IPS-15b (cell line): ENCODE results near the gene GIPC3.

ENCODE experiments used
- H3K27me3 ChIP-seq: one replicate; pipeline ENCODE4 v1.6.1; 2013; ENCODE audit warnings: low read length; ENCODE audit not compliant: control insufficient read depth, insufficient read depth
- H3K36me3 ChIP-seq: one replicate; pipeline ENCODE4 v1.6.1; 2013; ENCODE audit warnings: low read length; ENCODE audit not compliant: control insufficient read depth, insufficient read depth
- H3K4me1 ChIP-seq: one replicate; pipeline ENCODE4 v1.6.1; 2013; ENCODE audit warnings: mild to moderate bottlenecking, low read length; ENCODE audit not compliant: control insufficient read depth, insufficient read depth
- H3K4me3 ChIP-seq: one replicate; pipeline ENCODE4 v1.5.1; 2013; ENCODE audit warnings: low read depth, low read length
- H3K9ac ChIP-seq: one replicate; pipeline ENCODE4 v1.6.1; 2013; ENCODE audit warnings: low read depth, mild to moderate bottlenecking, low read length
- H3K9me3 ChIP-seq: one replicate; pipeline ENCODE4 v1.6.1; 2013; ENCODE audit warnings: mild to moderate bottlenecking, low read length; ENCODE audit not compliant: control insufficient read depth, insufficient read depth

The GIPC3 gene

GRCh38 chr19:3610745-3611717 is 25.8 kb downstream of the GIPC3 start:
- Histone ChIP-seq H3K4me3 (no peak overlapping the region), H3K27me3 (no peaks in the 10 kb centered on the region), H3K4me1 (peaks cover 3% of the 10 kb centered on the region), H3K9ac (no peak overlapping the region), H3K36me3 (peaks cover 23% of the 10 kb centered on the region), H3K9me3 (no peaks in the 10 kb centered on the region)

DNA sequence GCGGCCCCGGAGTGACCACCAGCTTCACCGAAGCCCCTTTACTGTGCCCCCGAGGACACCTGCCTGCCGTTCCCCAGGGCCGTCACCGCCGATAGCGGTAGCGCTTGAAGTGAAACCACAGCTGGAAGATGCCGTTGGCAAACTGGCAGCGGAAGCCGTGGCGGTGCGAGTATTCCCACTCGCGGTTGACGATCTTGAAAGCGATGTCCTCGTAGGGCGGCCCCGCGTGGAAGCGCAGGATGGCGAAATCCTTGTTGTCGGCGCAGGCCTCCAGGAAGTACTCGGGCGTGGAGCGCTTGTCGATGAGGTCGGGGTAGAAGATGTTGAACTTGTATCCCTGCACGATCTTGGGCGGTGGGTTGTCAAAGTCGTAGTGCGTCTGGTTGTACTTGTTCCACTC is 26.6 kb downstream of the GIPC3 start:
- H3K27me3 ChIP-seq: no peaks in the 10 kb centered on the region
- H3K4me3 ChIP-seq: no peak overlapping the region
- H3K4me1 ChIP-seq: peaks cover 3% of the 10 kb centered on the region
- peaks cover 23% of the 10 kb centered on the region for H3K36me3 ChIP-seq
- H3K9me3 ChIP-seq: no peaks in the 10 kb centered on the region
- H3K9ac ChIP-seq: no peak overlapping the region

GRCh38 chr19:3612330-3612729 is 27.1 kb downstream of the GIPC3 start:
- Histone ChIP-seq H3K9ac (no peak overlapping the region), H3K4me3 (no peak overlapping the region), H3K9me3 (no peaks in the 10 kb centered on the region), H3K36me3 (peaks cover 25% of the 10 kb centered on the region), H3K27me3 (no peaks in the 10 kb centered on the region), H3K4me1 (peaks cover 3% of the 10 kb centered on the region)

DNA sequence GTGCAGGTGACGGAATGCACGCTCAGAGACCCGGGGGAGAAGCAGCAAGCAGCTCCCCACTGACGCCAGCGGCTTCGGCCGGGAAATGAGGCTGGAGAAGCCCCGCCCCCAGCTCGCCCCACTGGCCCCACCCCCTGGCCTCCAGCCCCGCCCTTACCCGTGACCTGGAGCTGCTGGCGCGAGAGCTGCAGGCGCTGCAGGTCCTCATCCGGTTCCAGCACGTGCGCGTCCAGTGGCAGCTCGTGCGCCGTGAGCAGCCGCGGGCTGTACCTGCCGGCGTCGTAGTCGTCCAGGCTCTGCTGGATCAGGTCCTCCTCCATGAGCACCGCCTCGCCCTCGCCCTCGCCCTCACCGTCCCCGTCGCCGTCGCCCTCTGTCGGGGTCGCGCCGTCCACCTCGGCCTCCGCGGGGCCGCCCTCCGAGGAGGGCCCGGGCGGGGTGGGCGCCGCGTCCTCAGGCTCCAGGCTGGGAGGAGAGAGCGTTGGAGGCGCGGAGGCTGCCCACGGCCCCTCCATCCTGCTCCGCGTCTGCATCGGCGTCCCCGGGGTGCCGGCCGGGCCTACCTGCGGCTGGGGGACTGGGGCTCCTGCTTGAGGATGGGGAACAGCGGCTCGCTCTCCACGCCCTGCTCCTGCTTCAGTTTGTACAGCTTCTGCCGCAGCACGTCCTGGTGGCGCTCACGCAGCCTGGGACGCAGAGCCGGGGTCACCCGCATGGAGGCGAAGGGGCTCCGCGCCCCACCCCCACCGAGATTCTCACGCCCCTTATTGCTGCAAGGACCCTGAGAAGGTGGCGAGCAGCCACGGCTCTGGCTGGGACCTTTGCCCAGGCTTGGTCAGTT is 27.8 kb downstream of the GIPC3 start:
- Histone ChIP-seq H3K4me1 (no peaks in the 10 kb centered on the region), H3K4me3 (no peak overlapping the region), H3K36me3 (peaks cover 28% of the 10 kb centered on the region), H3K9me3 (no peaks in the 10 kb centered on the region), H3K9ac (no peak overlapping the region), H3K27me3 (no peaks in the 10 kb centered on the region)

DNA sequence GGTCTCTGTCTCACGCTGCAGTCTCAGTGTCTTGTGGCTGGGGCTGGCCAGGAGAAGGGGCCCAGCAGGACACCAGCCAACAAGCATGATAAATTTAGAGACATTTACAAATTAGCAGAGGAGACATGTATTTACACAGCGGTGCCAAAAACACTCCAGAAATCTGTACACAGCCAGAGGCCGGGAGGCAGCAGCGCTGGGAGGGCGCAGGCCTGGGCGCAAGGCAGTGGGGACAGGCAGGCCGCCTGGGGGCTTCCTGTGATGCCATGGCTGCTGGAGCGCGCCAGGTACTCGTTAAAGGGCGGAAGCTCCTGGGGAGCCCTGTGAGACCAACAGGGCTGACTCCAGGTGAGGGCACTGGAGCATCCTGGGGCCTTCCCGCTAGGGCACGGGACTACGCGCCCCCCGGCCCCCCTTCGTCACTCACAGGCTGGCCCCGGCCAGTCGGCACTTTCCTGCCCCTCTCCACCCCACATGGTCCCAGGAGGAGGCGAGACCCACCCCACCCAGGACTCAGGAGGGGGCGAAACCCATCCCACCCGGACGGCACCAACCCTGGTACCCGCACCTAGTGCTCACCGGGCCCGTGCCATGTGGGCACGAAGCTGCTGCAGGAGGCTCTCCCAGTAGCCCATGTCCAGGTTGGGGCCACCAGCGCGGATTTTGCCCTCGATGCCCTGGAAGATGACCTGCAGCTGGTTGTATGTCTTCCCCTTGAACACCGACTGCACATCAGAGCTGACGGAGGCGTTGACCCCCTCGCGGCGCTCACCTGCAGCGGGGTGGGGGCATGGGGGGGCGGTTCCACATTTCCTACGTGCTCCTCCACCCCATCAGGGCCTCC is 28.8 kb downstream of the GIPC3 start:
- no peaks in the 10 kb centered on the region for H3K4me1 ChIP-seq
- no peak overlapping the region for H3K4me3 ChIP-seq
- H3K9ac ChIP-seq: no peak overlapping the region
- H3K36me3 ChIP-seq: peaks cover 28% of the 10 kb centered on the region
- no peaks in the 10 kb centered on the region for H3K27me3 ChIP-seq
- H3K9me3 ChIP-seq: no peaks in the 10 kb centered on the region

GRCh38 chr19:3614858-3615505 is 29.7 kb downstream of the GIPC3 start:
- no peaks in the 10 kb centered on the region for H3K9me3 ChIP-seq
- H3K4me3 ChIP-seq: no peak overlapping the region
- no peaks in the 10 kb centered on the region for H3K27me3 ChIP-seq
- H3K9ac ChIP-seq: no peak overlapping the region
- no peaks in the 10 kb centered on the region for H3K4me1 ChIP-seq
- H3K36me3 ChIP-seq: peaks cover 27% of the 10 kb centered on the region

DNA sequence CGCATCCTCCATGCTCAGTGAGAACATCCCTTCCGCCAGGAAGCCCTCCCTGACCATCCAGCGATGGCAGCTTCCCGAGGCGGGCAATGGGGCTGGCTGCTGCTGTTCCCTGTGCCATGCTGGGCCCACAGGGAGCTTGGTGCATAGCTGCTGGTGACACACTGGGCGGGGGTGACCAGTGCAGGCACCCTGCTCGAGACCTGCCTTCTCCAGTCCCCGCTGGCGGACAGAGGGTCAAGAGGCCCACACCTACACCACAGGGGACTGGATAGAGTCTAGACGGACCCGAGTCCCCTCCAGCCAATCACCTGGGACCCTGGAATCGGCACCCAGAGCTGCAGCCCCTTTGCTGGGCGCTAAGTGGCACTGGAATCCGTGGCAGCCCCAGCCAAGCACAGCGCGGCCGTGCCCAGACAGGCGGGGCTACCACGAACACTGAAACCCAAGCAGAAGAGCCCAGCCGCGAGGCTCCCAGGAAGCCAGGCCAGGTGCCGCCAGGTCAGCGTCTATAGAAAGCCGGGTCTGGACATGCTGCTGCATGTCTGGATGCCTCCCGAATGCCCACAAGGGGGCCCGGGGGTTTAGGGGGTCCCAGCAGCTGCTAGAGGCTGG is 30.4 kb downstream of the GIPC3 start:
- H3K4me3 ChIP-seq: no peak overlapping the region
- H3K27me3 ChIP-seq: no peaks in the 10 kb centered on the region
- no peaks in the 10 kb centered on the region for H3K9me3 ChIP-seq
- H3K4me1 ChIP-seq: no peaks in the 10 kb centered on the region
- H3K36me3 ChIP-seq: peaks cover 27% of the 10 kb centered on the region
- no peak overlapping the region for H3K9ac ChIP-seq

- Histone ChIP-seq H3K4me1 (no peaks in the 10 kb centered on the region), H3K9me3 (no peaks in the 10 kb centered on the region), H3K9ac (no peak overlapping the region), H3K27me3 (no peaks in the 10 kb centered on the region), H3K36me3 (peaks cover 17% of the 10 kb centered on the region), H3K4me3 (no peak overlapping the region)
Observed at GRCh38 chr19:3617463-3617862, 32.2 kb downstream of the GIPC3 start.

- Histone ChIP-seq H3K9ac (no peak overlapping the region), H3K4me3 (no peak overlapping the region), H3K9me3 (no peaks in the 10 kb centered on the region), H3K36me3 (peaks cover 14% of the 10 kb centered on the region), H3K27me3 (no peaks in the 10 kb centered on the region), H3K4me1 (no peaks in the 10 kb centered on the region)
Observed at GRCh38 chr19:3618144-3618810, 33.0 kb downstream of the GIPC3 start.

GRCh38 chr19:3618811-3619630 is 33.7 kb downstream of the GIPC3 start:
- no peaks in the 10 kb centered on the region for H3K9me3 ChIP-seq
- peaks cover 14% of the 10 kb centered on the region for H3K36me3 ChIP-seq
- no peak overlapping the region for H3K9ac ChIP-seq
- no peaks in the 10 kb centered on the region for H3K27me3 ChIP-seq
- H3K4me3 ChIP-seq: no peak overlapping the region
- H3K4me1 ChIP-seq: no peaks in the 10 kb centered on the region
